PC-9 (cell line): ENCODE data around the gene EGFL8.

Source experiments
- EZH2 ChIP-seq: fragments of 200-600 bp; sonication (generic); IDR thresholded peaks from 2 replicates; pipeline ENCODE4 v1.8.0; 2017; ENCODE audit warnings: antibody characterized with exemption, low read depth
- TF ChIP-seq, protein P1 (sequence below): fragments of 200-600 bp; sonication (generic); conservative IDR thresholded peaks from 2 replicates; pipeline ENCODE4 v1.6.1; 2017; ENCODE audit warnings: mixed run types, antibody characterized with exemption, mild to moderate bottlenecking, moderate library complexity

DNA sequence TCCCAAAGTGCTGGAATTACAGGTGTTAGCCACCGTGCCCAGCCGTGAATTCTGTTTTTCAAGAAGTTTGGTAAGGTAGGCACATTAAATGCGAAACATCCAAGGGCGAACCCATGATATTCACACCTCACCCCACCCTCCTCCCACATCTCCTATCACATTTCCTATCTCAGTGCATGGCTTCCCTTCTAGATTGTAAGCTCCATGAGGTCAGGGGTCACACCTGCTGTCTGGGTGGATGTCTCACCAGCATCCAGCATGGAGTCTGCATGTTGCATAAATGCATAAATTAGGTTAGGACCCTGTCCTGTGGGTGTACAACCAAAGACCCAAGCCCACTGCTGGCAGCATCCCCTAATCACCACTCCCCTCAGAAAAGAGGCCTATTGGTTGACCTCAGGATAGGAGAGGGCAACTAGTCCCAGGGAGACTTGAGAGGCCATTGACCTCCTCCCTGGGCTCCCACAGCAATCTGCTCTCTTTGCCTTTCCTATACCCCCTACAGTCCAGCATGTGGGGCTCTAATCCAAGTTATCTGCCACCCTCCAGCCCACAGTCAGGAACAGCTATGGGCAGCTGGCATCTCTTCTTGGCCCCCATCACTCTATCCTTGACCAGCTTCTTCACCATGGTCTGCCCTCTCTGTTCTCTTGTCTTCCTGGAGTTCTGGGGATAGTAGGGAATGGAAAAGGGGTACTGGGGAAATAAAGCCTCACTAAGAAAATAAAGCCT lies 16.8 kb upstream of the EGFL8 start:
- TF ChIP-seq, protein P1, sequence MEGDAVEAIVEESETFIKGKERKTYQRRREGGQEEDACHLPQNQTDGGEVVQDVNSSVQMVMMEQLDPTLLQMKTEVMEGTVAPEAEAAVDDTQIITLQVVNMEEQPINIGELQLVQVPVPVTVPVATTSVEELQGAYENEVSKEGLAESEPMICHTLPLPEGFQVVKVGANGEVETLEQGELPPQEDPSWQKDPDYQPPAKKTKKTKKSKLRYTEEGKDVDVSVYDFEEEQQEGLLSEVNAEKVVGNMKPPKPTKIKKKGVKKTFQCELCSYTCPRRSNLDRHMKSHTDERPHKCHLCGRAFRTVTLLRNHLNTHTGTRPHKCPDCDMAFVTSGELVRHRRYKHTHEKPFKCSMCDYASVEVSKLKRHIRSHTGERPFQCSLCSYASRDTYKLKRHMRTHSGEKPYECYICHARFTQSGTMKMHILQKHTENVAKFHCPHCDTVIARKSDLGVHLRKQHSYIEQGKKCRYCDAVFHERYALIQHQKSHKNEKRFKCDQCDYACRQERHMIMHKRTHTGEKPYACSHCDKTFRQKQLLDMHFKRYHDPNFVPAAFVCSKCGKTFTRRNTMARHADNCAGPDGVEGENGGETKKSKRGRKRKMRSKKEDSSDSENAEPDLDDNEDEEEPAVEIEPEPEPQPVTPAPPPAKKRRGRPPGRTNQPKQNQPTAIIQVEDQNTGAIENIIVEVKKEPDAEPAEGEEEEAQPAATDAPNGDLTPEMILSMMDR: no peak
- TF ChIP-seq EZH2: no peak
